Endothelial cell of umbilical vein (primary cell): ENCODE results near the gene MAST1. TPM values are rescaled to one million over a fixed set of nuclear protein-coding genes. Genes with fewer than 3 reads are reported as not detected.
"Not testable (repeated sequence)": the region's sequence is repeated elsewhere in the genome, so short reads cannot be mapped to it uniquely, and the experiment has no call there.

Experiments used
- BruUV-seq: library from RNA; stranded (reverse); fragments of 400-500 nt; replicated peaks from 2 replicates; lab custom pipeline; 2021; lab: Mats Ljungman, UMichigan
- CTCF ChIA-PET: fragments of 300-600, 350-600 bp; sonication (Branson Sonifier 250); formaldehyde crosslinking; loops from one replicate; lab custom pipeline; 2021; ENCODE audit warnings: antibody characterized with exemption, inconsistent platforms; lab: Charles Lee
- POLR2A ChIA-PET: fragments of 300-600, 350-600 bp; sonication (Branson Sonifier 250); formaldehyde crosslinking; loops from one replicate; lab custom pipeline; 2021; ENCODE audit warnings: antibody characterized with exemption, inconsistent platforms; lab: Charles Lee
- DNase-seq: peaks from one replicate; pipeline ENCODE4 v3.0.0-alpha.2; 2011; ENCODE audit warnings: low read depth, low spot score
- FAIRE-seq: peaks from 2 replicates; lab custom pipeline; 2011; peaks lifted over from hg19 to GRCh38; lab: Jason Lieb, UNC
- H2AFZ ChIP-seq: 2 replicates; pipeline ENCODE4 v1.6.0; 2012; ENCODE audit warnings: low read depth, low read length, control low read depth, inconsistent platforms
- H3K27ac ChIP-seq: 2 replicates; pipeline ENCODE4 v1.5.1; 2011; ENCODE audit warnings: low read depth, mild to moderate bottlenecking, control low read depth, low read length, moderate library complexity; ENCODE audit not compliant: insufficient read depth
- H3K27me3 ChIP-seq, 2 experiments: 2 replicates each; pipeline versions ENCODE4 v1.6.0 to v1.6.1; 2011; ENCODE audit warnings: low read length in 2 of 2, mixed read lengths in 1 of 2; ENCODE audit not compliant: control insufficient read depth in 2 of 2, insufficient read depth in 2 of 2
- H3K36me3 ChIP-seq, 2 experiments: 2 replicates in 1 of 2; 3 replicates in 1 of 2; pipeline ENCODE4 v1.5.1; 2011; ENCODE audit warnings: low read length in 2 of 2, mild to moderate bottlenecking in 1 of 2, moderate library complexity in 1 of 2; ENCODE audit not compliant: control insufficient read depth in 2 of 2, insufficient read depth in 2 of 2; ENCODE audit errors: extremely low read depth in 1 of 2
- H3K4me1 ChIP-seq: 3 replicates; pipeline ENCODE4 v1.5.1; 2011; ENCODE audit warnings: mild to moderate bottlenecking, low read length; ENCODE audit not compliant: control insufficient read depth, insufficient read depth; ENCODE audit errors: extremely low read depth
- H3K4me2 ChIP-seq: 2 replicates; pipeline ENCODE4 v1.6.1; 2011; ENCODE audit warnings: low read length, control low read depth, mixed read lengths; ENCODE audit not compliant: insufficient read depth
- H3K4me3 ChIP-seq, 3 experiments: fragments of 200-600 bp in 1 of 3; sonication (generic), shearing (Covaris generic) in 1 of 3; replicated peaks in 1 of 3; 2 replicates each; pipeline ENCODE4 v1.5.1; 2011 to 2016; ENCODE audit warnings: control low read depth in 3 of 3, low read length in 3 of 3, mild to moderate bottlenecking in 2 of 3, inconsistent platforms in 1 of 3, low read depth in 1 of 3, moderate library complexity in 1 of 3; ENCODE audit not compliant: insufficient read depth in 1 of 3
- H3K79me2 ChIP-seq: 2 replicates; pipeline ENCODE4 v1.6.0; 2012; ENCODE audit warnings: low read length, inconsistent platforms; ENCODE audit not compliant: control insufficient read depth, insufficient read depth
- H3K9ac ChIP-seq: replicated peaks from 2 replicates; pipeline ENCODE3; 2011; ENCODE audit warnings: low read length, control low read depth; ENCODE audit not compliant: insufficient read depth; ENCODE audit errors: extremely low read depth
- H3K9me1 ChIP-seq: replicated peaks from 3 replicates; pipeline ENCODE4 v1.6.0; 2011; ENCODE audit warnings: mild to moderate bottlenecking, low read length; ENCODE audit not compliant: control insufficient read depth, insufficient read depth; ENCODE audit errors: extremely low read depth
- H3K9me3 ChIP-seq: replicated peaks from 2 replicates; pipeline ENCODE4 v1.5.1; 2012; ENCODE audit warnings: low read length, inconsistent platforms; ENCODE audit not compliant: control insufficient read depth, insufficient read depth
- H4K20me1 ChIP-seq: replicated peaks from 2 replicates; pipeline ENCODE3; 2011; ENCODE audit warnings: mild to moderate bottlenecking, low read length; ENCODE audit not compliant: control insufficient read depth, insufficient read depth; ENCODE audit errors: extremely low read depth
- EZH2 ChIP-seq: IDR thresholded peaks from 2 replicates; pipeline ENCODE4 v1.6.1; 2012; ENCODE audit warnings: borderline replicate concordance, low read depth, mild to moderate bottlenecking, moderate library complexity, low read length, inconsistent platforms; ENCODE audit not compliant: severe bottlenecking
- FOS ChIP-seq: IDR thresholded peaks from 2 replicates; pipeline ENCODE4 v1.6.1; 2011; ENCODE audit warnings: mild to moderate bottlenecking, low read length, moderate library complexity, borderline replicate concordance; ENCODE audit not compliant: insufficient read depth
- GATA2 ChIP-seq: IDR thresholded peaks from 2 replicates; pipeline ENCODE4 v1.7.0; 2011; ENCODE audit warnings: low read depth, mild to moderate bottlenecking, moderate library complexity, mixed read lengths, low read length; ENCODE audit not compliant: insufficient read length, insufficient read depth
- JUN ChIP-seq: IDR thresholded peaks from 2 replicates; pipeline ENCODE4 v1.6.1; 2011; ENCODE audit warnings: borderline replicate concordance, low read depth; ENCODE audit not compliant: insufficient read length, insufficient read depth
- MYC ChIP-seq: IDR thresholded peaks from one replicate; pipeline ENCODE4 v1.6.1; 2011; ENCODE audit warnings: mild to moderate bottlenecking, low read depth, low read length
- POLR2A ChIP-seq: IDR thresholded peaks from 2 replicates; pipeline ENCODE4 v1.6.1; 2012; ENCODE audit warnings: low read depth, mild to moderate bottlenecking, control low read depth, low read length
- dilution Hi-C: fragments of 300-500 bp; cut with MboI; formaldehyde crosslinking; loops from one replicate; pipeline ENCODE4 v1.15.0; 2019; ENCODE audit warnings: low sequenced_read_pairs; ENCODE audit not compliant: extremely low pct_ligation_motif_present
- intact Hi-C: fragments of 100-400 bp; cut with micrococcal nuclease; formaldehyde crosslinking; loops from one replicate; pipeline ENCODE4 v1.10.0; 2022
- polyA plus RNA-seq, 4 experiments: library from polyadenylated mRNA; depleted of rRNA in 3 of 4; stranded (reverse) in 3 of 4; unstranded in 1 of 4; fragments of >200 nt; gene quantifications; 2 replicates each; pipeline versions ENCODE4 v1.2.1 to v1.2.3, GENCODE V29; 2011 to 2012; ENCODE audit warnings: missing spikeins in 1 of 4
- total RNA-seq: library from RNA; stranded (reverse); gene quantifications from 2 replicates; pipeline ENCODE4 v1.2.3, GENCODE V29; 2021
- TF ChIP-seq, protein P1 (sequence below): IDR thresholded peaks from 2 replicates; pipeline ENCODE4 v1.6.1; 2011; ENCODE audit not compliant: insufficient read depth, insufficient read length

The MAST1 gene
- total and polyA plus RNA-seq, 2 donors (not counting 3 experiments of a cell fraction or from before 2014, with no cell fraction given): 0.13 to 0.46 TPM

- POLR2A ChIA-PET: no interaction called here
- CTCF ChIA-PET: interaction anchor here (1.4 to 7.0 kb wide), 2 partner anchors 32 to 55 kb away, joined by 5 to 30 read pairs; no protein-coding TSS in a partner anchor
- Histone ChIP-seq H3K9ac (no peak overlapping the region), H3K4me2 (no peak overlapping the region), H3K79me2 (no peaks in the 10 kb centered on the region), H3K9me3 (no peaks in the 10 kb centered on the region), H3K9me1 (no peaks in the 10 kb centered on the region), H4K20me1 (no peaks in the 10 kb centered on the region), H3K36me3 (no peaks in the 10 kb centered on the region), H2AFZ (no peak overlapping the region), H3K27me3 (no peaks in the 10 kb centered on the region), H3K27ac (no peak overlapping the region), H3K4me1 (no peaks in the 10 kb centered on the region), H3K4me3 (no peak overlapping the region)
- no TSS peak for BruUV-seq
- TF ChIP-seq FOS (no peak), EZH2 (no peak), MYC (no peak), JUN (no peak), POLR2A (no peak), GATA2 (no peak)
- TF ChIP-seq, protein P1, sequence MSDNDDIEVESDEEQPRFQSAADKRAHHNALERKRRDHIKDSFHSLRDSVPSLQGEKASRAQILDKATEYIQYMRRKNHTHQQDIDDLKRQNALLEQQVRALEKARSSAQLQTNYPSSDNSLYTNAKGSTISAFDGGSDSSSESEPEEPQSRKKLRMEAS: no peak
- dilution Hi-C loops (no loop called here), intact Hi-C loops (no loop called here)
- DNase-seq: no peak
- no peak for FAIRE-seq
These were observed 23.2 kb upstream of the MAST1 start for GRCh38 chr19:12815088-12815487.

GRCh38 chr19:12817188-12817587, 21.1 kb upstream of the MAST1 start:
- BruUV-seq, dilution Hi-C loops: not testable (repeated sequence)

GRCh38 chr19:12817810-12818209, 20.5 kb upstream of the MAST1 start:
- H3K4me2 ChIP-seq, H3K79me2 ChIP-seq, H3K4me3 ChIP-seq, dilution Hi-C loops, H3K36me3 ChIP-seq, BruUV-seq, H3K4me1 ChIP-seq, POLR2A ChIA-PET, H2AFZ ChIP-seq, FAIRE-seq, DNase-seq, H3K27ac ChIP-seq, H3K9ac ChIP-seq, H3K9me1 ChIP-seq, H3K27me3 ChIP-seq, H3K9me3 ChIP-seq, H4K20me1 ChIP-seq, intact Hi-C loops: not testable (repeated sequence)
- CTCF ChIA-PET: interaction anchor here (1.0 to 7.0 kb wide), 2 partner anchors 30 to 52 kb away, joined by 3 to 30 read pairs; no protein-coding TSS in a partner anchor

More at GRCh38 chr19:12817188-12817587, 21.1 kb upstream of the MAST1 start:
- H3K36me3 ChIP-seq, H3K4me2 ChIP-seq, H3K79me2 ChIP-seq, H3K27me3 ChIP-seq, H3K9me1 ChIP-seq, FAIRE-seq, H3K4me1 ChIP-seq, intact Hi-C loops, H3K4me3 ChIP-seq, H2AFZ ChIP-seq, DNase-seq, H4K20me1 ChIP-seq, POLR2A ChIA-PET, H3K9me3 ChIP-seq, H3K9ac ChIP-seq, H3K27ac ChIP-seq: not testable (repeated sequence)
- CTCF ChIA-PET: interaction anchor here (1.0 to 7.0 kb wide), 2 partner anchors 30 to 51 kb away, joined by 3 to 30 read pairs; no protein-coding TSS in a partner anchor
